ENCODE data around the gene KRTAP10-11.
"Not testable (repeated sequence)": the region's sequence is repeated elsewhere in the genome, so short reads cannot be mapped to it uniquely, and the experiment has no call there.

The KRTAP10-11 gene

DNA sequence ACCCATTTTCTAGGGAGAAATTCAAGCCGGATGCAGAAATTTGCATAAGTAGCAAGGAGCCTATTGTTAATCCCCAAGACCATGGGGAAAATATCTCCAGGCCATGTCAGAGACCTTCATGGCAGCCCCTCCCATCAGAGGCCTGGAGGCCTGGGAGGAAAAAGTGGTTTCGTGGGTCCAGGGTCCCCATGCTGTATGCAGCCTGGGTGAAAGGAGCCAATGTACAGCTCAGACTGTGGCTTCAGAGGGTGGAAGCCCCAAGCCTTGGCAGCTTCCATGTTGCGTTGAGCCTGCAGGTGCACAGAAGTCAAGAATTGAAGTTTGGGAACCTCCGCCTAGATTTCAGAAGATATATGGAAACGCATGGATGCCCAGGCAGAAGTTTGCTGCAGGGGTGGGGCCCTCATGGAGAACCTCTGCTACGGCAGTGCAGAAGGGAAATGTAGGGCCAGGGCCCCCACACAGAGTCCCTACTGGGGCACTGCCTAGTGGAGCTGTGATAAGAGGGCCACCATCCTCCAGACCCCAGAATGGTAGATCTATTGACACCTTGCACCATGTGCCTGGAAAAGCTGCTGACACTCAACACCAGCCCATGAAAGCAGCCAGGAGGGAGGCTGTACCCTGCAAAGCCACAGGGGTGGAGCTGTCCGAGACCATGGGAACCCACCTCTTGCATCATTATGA lies 35.9 kb upstream of the KRTAP10-11 start:
- not testable (repeated sequence) for ATAC-seq (replicated peaks; ENCODE audit: extremely low read depth, poor library complexity, severe bottlenecking); H3K27ac Mint-ChIP-seq (ENCODE audit: low read depth); DNase-seq (ENCODE audit: low spot score in 2 of 2); H3K4me3 Mint-ChIP-seq; H3K36me3 Mint-ChIP-seq (ENCODE audit: insufficient read depth)
- Mint-ChIP-seq H3K9me3 (peaks cover 22% of the 10 kb centered on the region), H3K4me1 (peaks cover 11% of the 10 kb centered on the region), H3K27me3 (peaks cover 17% of the 10 kb centered on the region)

DNA sequence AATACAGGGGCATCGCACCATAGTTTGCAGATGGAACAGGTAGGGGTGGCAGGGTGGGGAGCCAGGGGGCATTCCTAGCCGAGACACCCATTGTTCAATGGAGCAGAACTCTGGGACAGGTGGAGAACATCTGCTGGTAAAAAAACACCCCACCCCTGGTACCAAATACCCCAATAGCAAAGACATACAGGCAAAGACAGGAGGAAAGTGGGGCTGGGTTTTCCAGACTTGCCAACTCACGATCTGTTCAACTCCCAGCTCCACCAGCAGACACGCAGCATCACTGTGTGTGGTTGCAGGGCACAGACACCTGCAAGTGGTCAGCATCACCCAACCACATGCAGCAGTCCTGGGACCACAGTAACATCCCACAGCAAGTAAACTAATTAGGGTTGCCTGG lies 34.7 kb upstream of the KRTAP10-11 start:
- DNase-seq (ENCODE audit: low spot score in 2 of 2) (no peak), ATAC-seq (replicated peaks; ENCODE audit: extremely low read depth, poor library complexity, severe bottlenecking) (no peak)
- Mint-ChIP-seq H3K9me3 (peaks cover 22% of the 10 kb centered on the region), H3K27ac (ENCODE audit: low read depth) (no peak overlapping the region), H3K4me3 (no peak overlapping the region), H3K27me3 (peaks cover 4% of the 10 kb centered on the region), H3K4me1 (peaks cover 22% of the 10 kb centered on the region), H3K36me3 (ENCODE audit: insufficient read depth) (peaks cover 1% of the 10 kb centered on the region)

DNA sequence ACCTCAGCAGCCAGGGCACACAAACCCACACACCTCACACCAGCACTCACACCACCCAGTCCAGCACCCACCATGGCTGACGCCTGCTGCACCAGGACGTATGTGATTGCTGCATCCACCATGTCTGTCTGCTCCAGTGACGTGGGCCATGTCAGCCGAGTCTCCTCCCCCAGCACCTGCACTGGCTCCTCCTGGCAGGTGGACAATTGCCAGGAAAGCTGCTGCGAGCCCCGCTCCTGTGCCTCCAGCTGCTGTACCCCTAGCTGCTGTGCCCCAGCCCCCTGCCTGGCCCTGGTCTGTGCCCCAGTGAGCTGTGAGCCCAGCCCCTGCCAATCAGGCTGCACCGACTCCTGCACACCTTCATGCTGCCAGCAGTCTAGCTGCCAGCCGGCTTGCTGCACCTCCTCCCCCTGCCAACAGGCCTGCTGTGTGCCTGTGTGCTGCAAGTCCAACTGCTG lies 34.2 kb upstream of the KRTAP10-11 start, which contains the start of gene KRTAP10-8:
TSS of gene KRTAP10-8 (plus strand) at position 51 of the 458 bp plus-strand sequence. CDS start at position 73, 22 bp downstream.
- Mint-ChIP-seq H3K36me3 (ENCODE audit: insufficient read depth) (no peaks in the 10 kb centered on the region), H3K4me1 (peaks cover 27% of the 10 kb centered on the region), H3K27ac (ENCODE audit: low read depth) (no peak within 1 kb of the TSS), H3K4me3 (no peak within 1 kb of the TSS), H3K9me3 (peaks cover 22% of the 10 kb centered on the region), H3K27me3 (no peaks in the 10 kb centered on the region)
- ATAC-seq (replicated peaks; ENCODE audit: extremely low read depth, poor library complexity, severe bottlenecking) = no peak
- DNase-seq (ENCODE audit: low spot score in 2 of 2) = no peak

DNA sequence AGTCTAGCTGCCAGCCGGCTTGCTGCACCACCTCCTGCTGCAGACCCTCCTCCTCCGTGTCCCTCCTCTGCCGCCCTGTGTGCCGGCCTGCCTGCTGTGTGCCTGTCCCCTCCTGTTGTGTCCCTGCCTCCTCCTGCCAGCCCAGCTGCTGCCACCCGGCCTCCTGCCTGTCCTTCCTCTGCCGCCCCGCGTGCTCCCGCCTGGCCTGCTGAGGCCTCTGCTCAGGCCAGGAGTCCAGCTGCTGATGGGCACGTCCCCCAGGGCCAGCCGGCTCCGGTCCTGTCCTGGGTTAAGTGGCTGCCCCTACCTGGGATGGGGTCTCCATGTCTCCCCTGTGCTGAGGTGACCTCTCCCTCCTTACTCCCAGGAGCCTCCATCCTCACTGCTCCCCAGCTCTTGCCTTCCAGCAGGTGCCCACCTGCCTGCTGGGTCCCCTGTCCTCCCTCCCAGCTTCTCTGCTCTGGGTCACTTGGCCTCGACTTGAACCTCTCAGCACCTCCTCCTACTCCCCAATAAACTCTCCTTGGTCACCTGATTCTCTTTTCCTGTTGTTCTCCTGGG lies 33.5 kb upstream of the KRTAP10-11 start:
- H3K27ac Mint-ChIP-seq (ENCODE audit: low read depth) = no peak overlapping the region
- no peak overlapping the region for H3K4me3 Mint-ChIP-seq
- H3K27me3 Mint-ChIP-seq = no peaks in the 10 kb centered on the region
- ATAC-seq (replicated peaks; ENCODE audit: extremely low read depth, poor library complexity, severe bottlenecking) (no peak), DNase-seq (ENCODE audit: low spot score in 2 of 2) (no peak)
- peaks cover 22% of the 10 kb centered on the region for H3K9me3 Mint-ChIP-seq
- H3K36me3 Mint-ChIP-seq (ENCODE audit: insufficient read depth) = no peaks in the 10 kb centered on the region
- H3K4me1 Mint-ChIP-seq = peaks cover 31% of the 10 kb centered on the region

DNA sequence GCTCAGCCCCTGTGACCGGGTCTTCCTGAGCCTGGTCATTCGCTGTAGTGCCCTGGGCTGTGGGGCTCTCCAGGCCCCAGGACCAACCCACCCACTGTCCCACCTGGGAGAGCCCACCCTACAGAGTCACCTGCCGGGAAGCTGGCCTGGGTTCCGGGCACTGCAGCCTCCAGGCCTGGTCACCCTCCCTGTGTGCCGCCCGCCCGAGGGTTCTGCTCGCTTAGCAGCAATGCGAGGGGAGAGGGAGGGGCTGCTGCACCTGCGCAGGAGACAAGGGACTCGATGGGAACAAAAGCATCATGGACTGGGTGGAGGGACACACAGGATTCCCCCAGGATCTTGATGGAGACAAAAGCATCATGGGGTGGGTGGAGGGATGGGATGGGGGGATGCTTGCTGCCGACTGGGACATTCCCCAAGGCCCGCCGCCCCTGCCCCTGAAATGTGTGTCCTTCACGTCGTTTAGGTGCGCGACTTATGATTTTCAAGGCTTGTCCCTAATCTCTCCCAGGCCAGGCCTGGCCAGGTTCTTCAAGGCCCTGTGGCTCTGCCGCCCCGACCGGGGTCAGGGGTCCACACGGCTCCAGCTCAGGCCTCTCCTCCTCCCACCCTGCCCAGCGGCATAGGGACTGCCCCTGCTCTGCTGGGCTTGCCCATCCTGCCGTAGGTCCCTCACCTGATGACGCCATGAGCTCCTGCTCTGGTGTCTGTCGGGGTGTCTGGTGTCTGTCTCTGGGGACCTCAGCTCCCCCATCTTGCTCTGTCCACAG lies 32.6 kb upstream of the KRTAP10-11 start:
- no peak overlapping the region for H3K4me3 Mint-ChIP-seq
- DNase-seq (ENCODE audit: low spot score in 2 of 2) (no peak), ATAC-seq (replicated peaks; ENCODE audit: extremely low read depth, poor library complexity, severe bottlenecking) (no peak)
- H3K4me1 Mint-ChIP-seq = peaks cover 39% of the 10 kb centered on the region
- no peaks in the 10 kb centered on the region for H3K27me3 Mint-ChIP-seq
- H3K27ac Mint-ChIP-seq (ENCODE audit: low read depth) = no peak overlapping the region
- H3K36me3 Mint-ChIP-seq (ENCODE audit: insufficient read depth) = peaks cover under 1% of the 10 kb centered on the region
- H3K9me3 Mint-ChIP-seq = peaks cover 22% of the 10 kb centered on the region

DNA sequence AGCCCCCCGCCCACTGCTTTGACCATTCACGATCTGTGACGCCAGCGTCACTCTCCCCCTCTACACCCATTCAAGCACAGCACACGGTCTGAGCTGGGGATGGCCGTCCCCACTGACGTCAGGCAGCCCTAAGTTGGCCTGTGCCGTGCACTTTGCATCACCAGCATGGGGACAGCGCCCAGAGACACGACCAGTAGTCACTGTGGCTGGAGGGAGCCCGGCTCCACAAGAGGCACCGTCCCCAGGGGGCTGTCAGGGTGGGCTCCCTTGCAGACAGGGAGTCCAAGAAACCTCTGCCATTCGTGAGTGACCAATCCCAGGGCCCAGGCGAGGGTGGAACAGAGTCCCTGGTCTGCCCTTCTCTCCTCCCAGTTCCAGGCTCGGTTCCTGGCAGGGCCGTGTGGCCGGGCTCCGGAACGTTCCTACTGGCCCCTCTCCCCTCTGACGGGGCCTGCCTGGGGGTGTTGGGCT lies 32.0 kb upstream of the KRTAP10-11 start:
- H3K4me3 Mint-ChIP-seq = no peak overlapping the region
- H3K36me3 Mint-ChIP-seq (ENCODE audit: insufficient read depth) = peaks cover 5% of the 10 kb centered on the region
- no peaks in the 10 kb centered on the region for H3K27me3 Mint-ChIP-seq
- no peak overlapping the region for H3K27ac Mint-ChIP-seq (ENCODE audit: low read depth)
- ATAC-seq (replicated peaks; ENCODE audit: extremely low read depth, poor library complexity, severe bottlenecking) = no peak
- no peak for DNase-seq (ENCODE audit: low spot score in 2 of 2)
- H3K4me1 Mint-ChIP-seq = peaks cover 45% of the 10 kb centered on the region
- H3K9me3 Mint-ChIP-seq = peaks cover 20% of the 10 kb centered on the region

DNA sequence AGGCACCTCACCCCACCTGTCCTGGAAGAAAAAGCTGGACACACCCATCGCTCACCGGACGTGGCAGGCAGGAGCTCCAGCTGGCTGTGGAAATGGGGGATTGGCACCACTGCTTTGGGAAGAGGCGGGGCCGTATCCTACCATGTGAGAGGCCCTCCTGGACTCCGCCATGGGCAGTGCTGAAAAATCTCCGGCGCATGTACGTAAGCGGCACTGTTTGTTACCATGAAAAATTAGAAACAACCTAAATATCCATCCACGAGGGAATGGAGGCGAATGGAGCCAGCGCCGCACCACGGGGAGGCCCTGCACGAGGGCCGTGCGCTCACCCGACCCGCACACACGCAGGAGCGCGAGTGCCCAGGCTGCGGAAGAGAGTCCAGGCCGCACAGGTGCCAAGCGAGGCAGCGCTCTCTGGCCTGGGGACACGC lies 31.2 kb upstream of the KRTAP10-11 start:
- no peak overlapping the region for H3K27ac Mint-ChIP-seq (ENCODE audit: low read depth)
- no peak for DNase-seq (ENCODE audit: low spot score in 2 of 2)
- ATAC-seq (replicated peaks; ENCODE audit: extremely low read depth, poor library complexity, severe bottlenecking) = no peak
- no peaks in the 10 kb centered on the region for H3K27me3 Mint-ChIP-seq
- peaks cover 20% of the 10 kb centered on the region for H3K9me3 Mint-ChIP-seq
- peaks cover 7% of the 10 kb centered on the region for H3K36me3 Mint-ChIP-seq (ENCODE audit: insufficient read depth)
- peaks cover 53% of the 10 kb centered on the region for H3K4me1 Mint-ChIP-seq
- H3K4me3 Mint-ChIP-seq = no peak overlapping the region

DNA sequence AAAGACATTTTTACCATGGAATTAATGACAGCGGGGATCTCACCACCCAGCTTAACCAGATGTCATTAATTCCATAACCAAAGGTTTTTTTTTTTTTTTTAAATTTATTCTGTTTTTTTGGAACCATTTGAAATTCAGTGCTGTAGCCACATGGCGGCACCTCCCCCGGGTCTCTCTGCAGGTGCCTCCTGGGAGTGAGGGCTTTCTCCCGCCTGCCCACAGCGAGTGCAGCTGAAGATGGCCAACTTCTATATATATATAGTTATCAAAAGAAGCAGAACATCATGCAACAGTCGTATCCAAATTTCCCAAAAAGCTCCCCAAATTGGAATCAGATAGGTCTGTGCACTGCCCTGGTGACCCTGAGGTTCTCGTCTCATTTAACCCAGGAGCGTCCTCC lies 30.7 kb upstream of the KRTAP10-11 start:
- ATAC-seq (replicated peaks; ENCODE audit: extremely low read depth, poor library complexity, severe bottlenecking) (no peak), DNase-seq (ENCODE audit: low spot score in 2 of 2) (no peak)
- Mint-ChIP-seq H3K4me3 (no peak overlapping the region), H3K27ac (ENCODE audit: low read depth) (no peak overlapping the region), H3K4me1 (peaks cover 58% of the 10 kb centered on the region), H3K27me3 (no peaks in the 10 kb centered on the region), H3K9me3 (peaks cover 23% of the 10 kb centered on the region), H3K36me3 (ENCODE audit: insufficient read depth) (peaks cover 7% of the 10 kb centered on the region)

DNA sequence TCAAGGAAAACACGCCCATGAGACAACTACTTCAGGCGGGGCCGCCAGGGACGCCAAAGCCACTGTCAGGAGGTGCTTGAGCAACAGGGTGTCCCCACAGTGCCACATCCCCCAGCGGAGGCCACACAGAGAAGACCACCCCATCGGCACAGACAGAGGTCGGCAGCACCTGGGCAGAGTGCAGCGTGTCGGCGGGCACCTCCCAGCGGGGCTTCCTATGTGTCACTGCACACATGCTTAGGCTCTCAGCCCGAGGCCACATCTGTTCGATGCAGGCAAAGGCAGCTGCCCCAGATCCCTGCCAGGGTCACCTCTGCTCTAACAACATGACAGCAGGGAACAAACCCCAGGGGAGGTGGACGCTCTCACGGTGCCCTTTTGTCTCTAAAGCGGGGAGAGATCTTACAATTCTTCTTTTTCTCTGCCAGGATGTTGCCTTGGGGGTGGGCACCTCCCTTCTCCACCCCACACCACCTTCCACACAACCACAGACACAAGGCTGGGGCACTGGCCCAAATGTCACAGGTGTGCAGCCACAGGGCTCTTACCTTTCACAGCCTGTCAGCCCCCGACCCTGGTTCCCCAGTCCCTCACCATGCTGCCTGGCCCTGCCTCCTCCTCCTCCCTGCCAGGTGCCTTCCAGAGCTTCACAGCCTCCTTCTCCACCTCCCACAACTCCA lies 30.2 kb upstream of the KRTAP10-11 start:
- peaks cover 26% of the 10 kb centered on the region for H3K9me3 Mint-ChIP-seq

DNA sequence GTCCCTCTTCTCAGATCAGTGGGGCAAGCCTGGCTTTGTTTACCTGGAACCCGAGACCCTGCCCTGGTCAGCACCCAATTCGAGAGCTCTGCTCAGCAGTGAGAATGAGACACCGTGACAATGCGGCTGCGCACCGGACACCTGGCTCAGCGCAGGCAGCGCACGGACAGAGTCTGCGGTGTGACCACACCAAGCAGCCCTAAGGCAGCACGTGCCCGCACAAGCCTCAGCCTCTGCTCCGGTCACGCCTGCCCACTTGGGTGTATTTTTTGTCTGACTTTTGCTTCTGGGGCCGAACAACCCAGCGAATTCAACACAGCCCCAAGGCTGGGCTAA lies 29.7 kb upstream of the KRTAP10-11 start:
- peaks cover 63% of the 10 kb centered on the region for H3K4me1 Mint-ChIP-seq
- ATAC-seq (replicated peaks; ENCODE audit: extremely low read depth, poor library complexity, severe bottlenecking) (no peak), DNase-seq (ENCODE audit: low spot score in 2 of 2) (no peak)
- no peak overlapping the region for H3K27ac Mint-ChIP-seq (ENCODE audit: low read depth)
- peaks cover 7% of the 10 kb centered on the region for H3K36me3 Mint-ChIP-seq (ENCODE audit: insufficient read depth)
- H3K9me3 Mint-ChIP-seq = peaks cover 21% of the 10 kb centered on the region
- peak overlapping the region; percentile 1 for H3K4me3 Mint-ChIP-seq
- H3K27me3 Mint-ChIP-seq = no peaks in the 10 kb centered on the region

More for the DNA sequence above, 30.2 kb upstream of the KRTAP10-11 start:
- no peak overlapping the region for H3K27ac Mint-ChIP-seq (ENCODE audit: low read depth)
- ATAC-seq (replicated peaks; ENCODE audit: extremely low read depth, poor library complexity, severe bottlenecking) (no peak), DNase-seq (ENCODE audit: low spot score in 2 of 2) (no peak)
- peaks cover 63% of the 10 kb centered on the region for H3K4me1 Mint-ChIP-seq
- no peaks in the 10 kb centered on the region for H3K27me3 Mint-ChIP-seq
- H3K4me3 Mint-ChIP-seq = no peak overlapping the region
- H3K36me3 Mint-ChIP-seq (ENCODE audit: insufficient read depth) = peaks cover 7% of the 10 kb centered on the region

DNA sequence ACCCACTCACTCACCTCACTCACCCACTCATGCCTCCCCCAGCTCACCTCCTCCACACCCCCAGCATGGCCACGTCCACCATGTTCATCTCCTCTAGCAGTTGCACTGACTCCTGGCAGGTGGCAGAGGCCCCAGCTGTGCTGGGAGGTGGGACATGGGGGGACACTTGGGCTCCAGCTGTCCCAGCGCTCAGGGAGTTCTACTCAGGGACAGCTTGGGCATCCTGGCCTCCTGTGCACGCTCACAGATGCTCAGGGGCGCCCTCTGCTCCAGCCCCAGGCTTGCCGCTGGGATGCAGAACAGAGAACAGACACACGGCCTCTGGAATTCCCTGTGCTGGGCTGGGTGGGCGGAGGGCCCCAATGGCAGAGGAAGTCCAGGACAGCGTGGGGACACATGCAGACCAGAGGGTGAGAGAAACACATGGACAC lies 29.1 kb upstream of the KRTAP10-11 start:
- no peak overlapping the region for H3K27ac Mint-ChIP-seq (ENCODE audit: low read depth)
- H3K4me1 Mint-ChIP-seq = peaks cover 63% of the 10 kb centered on the region
- peaks cover 7% of the 10 kb centered on the region for H3K36me3 Mint-ChIP-seq (ENCODE audit: insufficient read depth)
- H3K4me3 Mint-ChIP-seq = peak overlapping the region; percentile 1
- no peaks in the 10 kb centered on the region for H3K27me3 Mint-ChIP-seq
- no peak for DNase-seq (ENCODE audit: low spot score in 2 of 2)
- H3K9me3 Mint-ChIP-seq = peaks cover 21% of the 10 kb centered on the region
- ATAC-seq (replicated peaks; ENCODE audit: extremely low read depth, poor library complexity, severe bottlenecking) = no peak

DNA sequence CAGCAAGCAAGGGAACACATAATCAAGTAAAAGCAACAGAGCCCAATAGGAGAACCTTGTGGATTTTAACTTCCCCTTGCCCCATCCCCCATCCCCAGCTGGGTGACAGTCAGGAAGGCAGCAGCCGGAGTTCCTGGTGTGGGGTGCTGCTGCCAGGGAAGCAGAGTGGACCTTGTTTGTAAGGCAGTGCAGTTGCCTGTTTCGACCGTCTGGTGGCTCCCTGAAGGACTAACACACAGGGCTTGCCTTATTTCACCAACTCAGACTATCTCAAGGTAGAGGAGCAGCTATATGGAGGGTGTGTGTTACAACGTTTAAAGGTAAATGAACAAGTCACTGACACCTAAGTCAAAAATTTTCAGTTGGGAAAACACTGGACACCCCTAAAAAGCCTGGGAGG lies 27.7 kb upstream of the KRTAP10-11 start:
- Mint-ChIP-seq H3K9me3 (peaks cover 35% of the 10 kb centered on the region), H3K27me3 (no peaks in the 10 kb centered on the region), H3K27ac (ENCODE audit: low read depth) (peak overlapping the region; percentile 95), H3K36me3 (ENCODE audit: insufficient read depth) (peaks cover 9% of the 10 kb centered on the region), H3K4me1 (peaks cover 60% of the 10 kb centered on the region), H3K4me3 (peak overlapping the region; percentile 67)
- peak; percentile 29 for ATAC-seq (replicated peaks; ENCODE audit: extremely low read depth, poor library complexity, severe bottlenecking)
- DNase-seq (ENCODE audit: low spot score in 2 of 2) = no peak

Data from central memory CD8-positive, alpha-beta T cell (primary cell).